ENCODE data around the gene LCN9. TPM values are rescaled to one million over a fixed set of nuclear protein-coding genes. Genes with fewer than 3 reads are reported as not detected.

LCN9 gene
- total RNA-seq, 1 donor from 2014 or later: not detected

DNA sequence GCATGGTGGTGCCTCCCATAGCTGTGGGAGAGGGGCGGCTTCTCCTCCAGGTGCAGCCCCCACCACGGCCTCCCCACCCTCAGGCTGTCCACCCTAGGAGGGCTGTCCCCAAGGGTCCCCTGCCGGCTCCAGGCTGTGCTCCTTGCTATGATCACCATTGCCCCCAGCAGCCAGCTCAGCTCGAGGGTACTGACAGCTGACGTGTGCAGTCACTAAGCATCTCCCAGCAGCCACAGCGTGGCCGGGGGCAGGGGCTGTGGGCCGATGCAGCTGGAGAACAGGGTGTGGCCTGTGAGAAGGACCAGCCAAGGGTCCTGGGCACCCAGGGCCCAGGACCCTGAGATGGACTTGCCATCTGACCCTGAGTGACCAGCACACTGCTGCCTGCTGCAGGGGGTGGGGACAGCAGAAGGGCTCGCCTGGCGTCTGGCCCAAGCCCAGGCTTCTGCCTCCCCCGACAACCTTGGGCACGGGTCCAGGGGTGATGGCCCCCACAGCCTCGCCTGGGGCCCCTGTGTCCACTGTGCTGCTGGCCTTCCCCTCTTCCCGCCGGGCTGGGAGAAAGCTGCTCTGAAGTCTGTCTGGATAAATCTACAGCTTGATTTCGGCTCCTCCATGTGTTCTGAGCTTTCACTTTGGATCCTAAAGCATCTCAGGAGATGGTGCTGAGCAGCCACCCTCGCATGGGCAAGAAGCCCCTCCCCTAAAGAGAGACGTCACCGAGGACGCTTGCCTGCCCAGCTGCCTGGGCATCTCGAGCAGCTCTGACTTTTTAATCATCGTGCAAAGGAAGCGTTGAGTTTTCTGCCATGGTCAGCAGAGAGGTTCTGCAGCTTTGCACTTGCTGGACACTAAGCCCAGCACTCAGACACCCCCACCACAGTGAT lies 44.4 kb downstream of the LCN9 start:
- ATAC-seq (no peak), DNase-seq (no peak)
- TF ChIP-seq, protein P1, sequence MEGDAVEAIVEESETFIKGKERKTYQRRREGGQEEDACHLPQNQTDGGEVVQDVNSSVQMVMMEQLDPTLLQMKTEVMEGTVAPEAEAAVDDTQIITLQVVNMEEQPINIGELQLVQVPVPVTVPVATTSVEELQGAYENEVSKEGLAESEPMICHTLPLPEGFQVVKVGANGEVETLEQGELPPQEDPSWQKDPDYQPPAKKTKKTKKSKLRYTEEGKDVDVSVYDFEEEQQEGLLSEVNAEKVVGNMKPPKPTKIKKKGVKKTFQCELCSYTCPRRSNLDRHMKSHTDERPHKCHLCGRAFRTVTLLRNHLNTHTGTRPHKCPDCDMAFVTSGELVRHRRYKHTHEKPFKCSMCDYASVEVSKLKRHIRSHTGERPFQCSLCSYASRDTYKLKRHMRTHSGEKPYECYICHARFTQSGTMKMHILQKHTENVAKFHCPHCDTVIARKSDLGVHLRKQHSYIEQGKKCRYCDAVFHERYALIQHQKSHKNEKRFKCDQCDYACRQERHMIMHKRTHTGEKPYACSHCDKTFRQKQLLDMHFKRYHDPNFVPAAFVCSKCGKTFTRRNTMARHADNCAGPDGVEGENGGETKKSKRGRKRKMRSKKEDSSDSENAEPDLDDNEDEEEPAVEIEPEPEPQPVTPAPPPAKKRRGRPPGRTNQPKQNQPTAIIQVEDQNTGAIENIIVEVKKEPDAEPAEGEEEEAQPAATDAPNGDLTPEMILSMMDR (IDR thresholded peaks at IDR 0.05): no peak
- Histone ChIP-seq H3K9me3 (no peaks in the 10 kb centered on the region), H3K27me3 (peaks cover 42% of the 10 kb centered on the region), H3K36me3 (no peaks in the 10 kb centered on the region), H3K4me1 (no peaks in the 10 kb centered on the region), H3K4me3 (no peak overlapping the region), H3K27ac (no peak overlapping the region)
- intact Hi-C loops (cut with DNase I): no loop called here

DNA sequence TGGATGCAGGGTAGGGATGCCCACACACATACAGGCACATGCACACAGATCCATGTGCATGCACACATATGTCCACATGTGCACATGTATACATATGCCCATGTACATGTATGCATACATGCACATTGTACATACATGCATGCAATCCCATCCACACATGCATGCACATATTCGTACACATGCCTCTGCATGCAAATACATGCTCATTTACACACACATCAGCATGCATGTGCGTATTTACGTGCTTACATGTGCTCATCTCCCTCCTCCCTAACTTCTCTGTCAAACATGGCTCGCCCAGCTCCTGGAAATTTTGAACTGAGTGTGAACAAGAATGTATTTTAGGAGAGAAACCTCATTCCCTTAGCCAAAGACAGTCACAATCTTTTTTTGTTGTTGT lies 45.1 kb downstream of the LCN9 start:
- TF ChIP-seq, protein P1 (IDR thresholded peaks at IDR 0.05): no peak
- H3K27me3 ChIP-seq: peaks cover 36% of the 10 kb centered on the region
- no peak for ATAC-seq
- H3K4me3 ChIP-seq: no peak overlapping the region
- intact Hi-C loops (cut with DNase I): no loop called here
- no peaks in the 10 kb centered on the region for H3K36me3 ChIP-seq
- no peak overlapping the region for H3K27ac ChIP-seq
- DNase-seq: no peak
- H3K9me3 ChIP-seq: no peaks in the 10 kb centered on the region
- H3K4me1 ChIP-seq: no peaks in the 10 kb centered on the region

DNA sequence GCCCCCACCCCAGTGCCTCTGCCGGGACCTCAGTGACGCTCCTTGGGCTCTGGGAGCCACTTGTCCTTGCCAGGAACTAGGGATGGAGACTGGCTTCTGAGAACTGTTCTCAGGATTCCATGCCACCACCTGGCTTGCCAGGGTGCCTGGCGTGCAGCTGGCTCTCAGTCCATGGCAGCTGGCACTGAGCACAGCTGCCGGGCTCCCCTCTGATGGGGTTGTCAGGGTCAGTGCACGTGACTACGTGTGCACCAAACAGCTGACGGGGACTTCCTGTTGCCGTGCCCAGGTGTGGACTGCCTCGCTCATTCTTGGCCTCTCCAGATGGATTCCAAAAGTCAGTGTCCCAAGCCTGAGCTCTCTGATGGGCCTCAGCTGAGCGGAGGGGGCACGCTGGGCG lies 48.3 kb downstream of the LCN9 start:
- TF ChIP-seq, protein P1 (IDR thresholded peaks at IDR 0.05): no peak
- H3K4me3 ChIP-seq: no peak overlapping the region
- ATAC-seq (no peak), DNase-seq (no peak)
- no peak overlapping the region for H3K27ac ChIP-seq
- H3K9me3 ChIP-seq: no peaks in the 10 kb centered on the region
- peaks cover 37% of the 10 kb centered on the region for H3K27me3 ChIP-seq
- H3K4me1 ChIP-seq: no peaks in the 10 kb centered on the region
- H3K36me3 ChIP-seq: no peaks in the 10 kb centered on the region
- intact Hi-C loops (cut with DNase I): no loop called here

DNA sequence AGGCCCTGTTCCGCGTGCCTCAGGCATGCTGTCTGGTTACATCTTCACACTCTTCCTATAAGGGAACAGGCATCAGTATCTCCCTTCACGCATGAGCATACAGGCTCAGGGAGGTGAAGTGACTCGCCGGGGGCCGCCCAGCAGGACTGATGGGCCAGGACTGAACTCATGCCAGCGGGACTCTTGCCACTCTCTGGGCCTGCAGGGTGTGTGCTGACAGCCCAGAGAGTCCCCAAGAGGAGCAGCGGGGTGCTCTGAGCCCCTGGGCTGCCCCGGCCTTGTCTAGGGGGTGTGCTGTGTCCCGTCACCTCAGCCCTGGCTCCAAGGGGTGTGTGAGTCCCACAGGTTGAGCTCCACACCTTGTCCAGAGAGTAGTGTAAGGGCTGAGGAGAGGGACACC lies 48.8 kb downstream of the LCN9 start:
- Histone ChIP-seq H3K4me3 (no peak overlapping the region), H3K4me1 (no peaks in the 10 kb centered on the region), H3K36me3 (no peaks in the 10 kb centered on the region), H3K9me3 (no peaks in the 10 kb centered on the region), H3K27ac (no peak overlapping the region), H3K27me3 (peaks cover 38% of the 10 kb centered on the region)
- ATAC-seq: no peak
- TF ChIP-seq, protein P1 (IDR thresholded peaks at IDR 0.05): no peak
- DNase-seq: no peak
- intact Hi-C loops (cut with DNase I): no loop called here

DNA sequence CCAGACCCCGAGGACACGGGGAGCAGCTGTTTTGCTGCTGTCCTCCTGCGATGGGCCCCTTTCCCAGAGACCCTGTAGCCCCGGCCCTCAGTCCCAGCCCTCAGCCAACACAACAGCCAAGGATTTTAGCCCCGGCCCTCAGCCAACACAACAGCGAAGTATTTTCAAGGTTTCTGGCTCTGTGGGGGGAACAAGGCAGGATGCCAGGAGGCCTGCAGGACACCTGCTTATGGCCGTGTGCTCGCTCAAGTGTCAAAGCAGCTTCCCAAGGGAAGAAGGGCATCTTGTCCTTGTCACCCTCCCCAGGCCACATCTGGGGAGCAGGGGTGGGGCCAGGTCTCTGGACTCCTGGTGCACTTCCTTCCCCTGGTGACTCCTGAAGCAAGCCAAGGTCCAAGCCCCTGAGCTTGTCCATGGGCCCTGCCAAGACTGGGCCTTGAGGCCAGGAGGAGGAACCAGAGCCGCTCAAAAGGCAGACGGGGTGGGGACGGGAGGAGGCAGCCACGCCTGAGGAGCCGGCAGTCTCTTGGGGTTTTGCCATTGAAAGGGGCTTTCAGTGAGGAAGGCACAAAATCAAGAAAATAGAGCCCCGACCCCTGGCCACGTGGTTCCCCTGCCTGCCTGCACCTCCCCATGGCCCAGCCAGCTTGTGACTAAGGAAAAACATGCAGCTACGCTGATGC lies 49.6 kb downstream of the LCN9 start:
- H3K27ac ChIP-seq: no peak overlapping the region
- H3K4me3 ChIP-seq: no peak overlapping the region
- no peak for ATAC-seq
- intact Hi-C loops (cut with DNase I): no loop called here
- H3K27me3 ChIP-seq: peaks cover 40% of the 10 kb centered on the region
- no peaks in the 10 kb centered on the region for H3K9me3 ChIP-seq
- TF ChIP-seq, protein P1 (IDR thresholded peaks at IDR 0.05): no peak
- H3K4me1 ChIP-seq: no peaks in the 10 kb centered on the region
- no peak for DNase-seq
- no peaks in the 10 kb centered on the region for H3K36me3 ChIP-seq

Measured in upper lobe of right lung (tissue), 1 donor.